Keratinocyte (primary cell): Measurements from ENCODE around the gene SLC44A1.

Experiments used
- CTCF ChIP-seq, 3 experiments: IDR thresholded peaks in 1 of 3; conservative IDR thresholded peaks in 1 of 3; optimal IDR thresholded peaks in 1 of 3; 2 replicates in 2 of 3; 3 replicates in 1 of 3; pipeline versions ENCODE3 to v1.5.1; 2011; ENCODE audit warnings: low read length in 3 of 3, mild to moderate bottlenecking in 3 of 3, moderate library complexity in 2 of 3, control low read depth in 1 of 3, inconsistent platforms in 1 of 3; ENCODE audit not compliant: insufficient read depth in 2 of 3; ENCODE audit errors: extremely low read depth in 1 of 3
- EZH2 ChIP-seq: IDR thresholded peaks from one replicate; pipeline ENCODE4 v1.6.1; 2012; ENCODE audit warnings: inconsistent platforms, mild to moderate bottlenecking, low read length, moderate library complexity

- no peak for TF ChIP-seq CTCF (optimal IDR thresholded peaks at IDR 0.05 in 1 of 3, IDR thresholded peaks at IDR 0.05 in 1 of 3, conservative IDR thresholded peaks at IDR 0.05 in 1 of 3; ENCODE audit: extremely low read depth in 1 of 3, insufficient read depth in 2 of 3, low read length in 3 of 3)
- TF ChIP-seq EZH2: no peak
Measured at GRCh38 chr9:105273731-105274130, 29.3 kb downstream of the SLC44A1 start.
